ENCODE results near the gene PON1.

PON1 gene

DNA sequence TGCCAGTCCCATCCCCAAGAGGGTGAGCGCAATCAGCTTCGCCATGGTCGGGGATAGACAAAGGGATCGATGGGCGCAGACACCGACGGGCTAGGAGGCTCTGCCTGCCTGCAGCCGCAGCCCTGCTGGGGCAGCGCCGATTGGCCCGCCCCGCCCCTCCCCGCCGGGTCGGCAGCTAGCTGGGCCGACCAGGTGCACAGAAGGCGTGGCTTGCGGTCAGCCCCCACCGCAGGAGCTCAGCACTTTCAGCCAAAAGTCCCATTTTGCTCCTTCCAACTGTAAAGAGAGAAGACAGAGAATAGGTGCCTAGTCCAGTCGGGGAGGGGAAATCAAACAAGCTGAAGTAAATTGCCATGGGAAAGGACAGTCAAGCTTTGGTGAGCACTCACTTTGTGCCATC is at the start of gene PON1:
PON1 (minus strand) TSS at position 102 of the 400 bp plus-strand sequence; CDS start at position 45, 57 bp downstream.
- no peak for DNase-seq (ENCODE audit: low read depth)

DNA sequence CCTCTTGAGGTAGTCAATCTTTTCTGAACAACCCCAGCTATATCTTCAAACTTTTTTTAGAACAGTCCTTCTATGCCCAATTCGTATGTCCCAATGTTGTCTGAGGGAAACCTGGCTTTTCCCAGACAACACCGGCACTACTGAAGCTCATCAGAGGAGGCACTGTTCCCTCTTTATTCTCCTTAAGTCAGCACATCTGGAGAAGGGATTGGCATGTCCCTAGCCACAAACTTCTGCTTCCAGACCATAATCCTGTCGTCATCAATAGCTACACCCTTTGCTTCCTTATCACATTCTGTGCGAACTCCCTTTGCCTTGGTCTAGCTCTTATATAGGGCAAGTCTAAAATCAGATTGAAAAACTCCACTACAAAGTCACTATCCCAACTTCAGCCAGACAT is 49.0 kb upstream of the PON1 start:
- no peak for DNase-seq (ENCODE audit: low read depth)

GRCh38 chr7:95368235-95368634 is 43.9 kb upstream of the PON1 start:
- DNase-seq (ENCODE audit: low read depth) = no peak

- no peak for DNase-seq (ENCODE audit: low read depth)
Observed at GRCh38 chr7:95367606-95368005, 43.3 kb upstream of the PON1 start.

DNA sequence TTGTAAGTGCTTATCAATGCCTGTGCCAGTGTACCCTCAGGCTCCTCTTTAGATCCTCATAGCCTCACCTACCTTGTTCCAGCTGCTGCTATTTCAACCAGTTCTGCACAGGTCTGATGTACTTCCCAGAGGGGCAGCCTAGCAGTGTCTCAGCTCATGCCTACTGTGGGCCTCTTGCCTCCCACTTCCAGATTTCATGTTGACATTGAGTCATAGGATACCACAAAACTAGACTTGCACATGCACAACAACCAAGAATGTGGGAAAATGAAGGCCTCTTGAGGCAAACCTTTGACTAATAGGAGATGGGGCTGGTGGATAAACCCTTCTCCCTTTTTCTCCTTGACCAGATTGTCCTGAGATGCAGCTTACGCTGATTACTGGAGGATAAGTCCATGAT is 40.8 kb upstream of the PON1 start:
- peak; percentile 8 for DNase-seq (ENCODE audit: low read depth)

- DNase-seq (ENCODE audit: low read depth) = no peak
Observed at GRCh38 chr7:95357623-95358022, 33.3 kb upstream of the PON1 start.

GRCh38 chr7:95342642-95343307 is 18.4 kb upstream of the PON1 start:
- DNase-seq (ENCODE audit: low read depth) = no peak

DNA sequence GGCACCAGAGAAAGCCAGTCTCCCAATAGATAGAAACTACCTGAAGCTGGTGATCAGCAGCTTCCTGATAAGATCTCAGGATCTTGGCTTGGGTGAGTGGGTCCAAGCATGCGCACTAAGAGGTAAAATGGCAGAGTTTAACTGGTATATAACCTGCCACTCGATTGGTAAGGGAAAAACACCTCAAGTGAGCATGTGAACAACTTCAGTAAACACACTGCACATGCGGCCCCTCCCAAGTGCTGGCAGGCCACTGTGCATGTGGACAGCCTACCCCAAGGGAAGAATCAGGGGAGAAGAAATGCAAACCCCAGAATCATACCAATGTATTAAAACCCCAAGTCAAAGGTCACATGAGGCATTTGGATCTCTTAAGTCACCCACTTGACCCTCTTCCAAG is 17.7 kb upstream of the PON1 start:
- DNase-seq (ENCODE audit: low read depth) = no peak

DNA sequence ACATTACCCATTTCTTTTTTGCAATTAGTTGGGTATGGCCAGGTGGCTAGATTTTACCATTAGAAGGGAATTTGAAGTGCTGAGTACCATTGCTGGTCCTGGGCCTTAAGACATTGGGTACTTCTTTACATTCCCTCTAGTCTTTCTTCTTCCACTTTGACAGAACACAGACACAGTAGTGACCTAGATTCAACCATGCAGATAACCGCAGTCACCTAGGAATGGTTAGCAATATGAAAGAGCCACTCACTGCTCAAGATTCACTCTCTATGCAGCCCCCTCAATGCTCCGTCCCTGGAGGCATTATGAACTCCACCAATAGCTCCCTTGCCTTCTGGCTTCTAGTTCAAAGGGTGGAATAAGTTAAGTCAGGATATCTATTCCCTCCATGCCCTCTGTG is 16.2 kb upstream of the PON1 start:
- no peak for DNase-seq (ENCODE audit: low read depth)

DNA sequence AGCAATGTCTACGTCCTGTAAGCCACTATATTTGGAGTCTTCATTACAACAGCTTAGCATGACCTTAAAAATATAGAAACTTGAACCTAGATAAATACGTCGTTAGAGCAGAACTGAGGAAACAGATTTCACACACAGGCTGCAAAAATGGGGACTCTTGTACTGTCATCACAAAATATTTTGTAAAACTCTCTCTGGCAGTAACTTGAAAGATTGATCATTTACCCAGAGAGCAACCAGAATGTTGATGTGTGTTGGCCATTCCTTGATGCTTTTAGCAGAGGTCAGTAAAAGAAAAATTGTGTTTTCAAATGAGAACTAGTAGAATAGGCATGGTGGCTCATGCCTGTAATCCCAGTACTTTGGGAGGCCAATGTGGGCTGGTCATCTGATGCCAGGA is 14.5 kb upstream of the PON1 start:
- DNase-seq (ENCODE audit: low read depth) = no peak

- DNase-seq (ENCODE audit: low read depth) = peak; percentile 89
Observed at GRCh38 chr7:95335093-95335492, 10.8 kb upstream of the PON1 start.

- peak; percentile 16 for DNase-seq (ENCODE audit: low read depth)
Observed at GRCh38 chr7:95334447-95334846, 10.1 kb upstream of the PON1 start.

DNA sequence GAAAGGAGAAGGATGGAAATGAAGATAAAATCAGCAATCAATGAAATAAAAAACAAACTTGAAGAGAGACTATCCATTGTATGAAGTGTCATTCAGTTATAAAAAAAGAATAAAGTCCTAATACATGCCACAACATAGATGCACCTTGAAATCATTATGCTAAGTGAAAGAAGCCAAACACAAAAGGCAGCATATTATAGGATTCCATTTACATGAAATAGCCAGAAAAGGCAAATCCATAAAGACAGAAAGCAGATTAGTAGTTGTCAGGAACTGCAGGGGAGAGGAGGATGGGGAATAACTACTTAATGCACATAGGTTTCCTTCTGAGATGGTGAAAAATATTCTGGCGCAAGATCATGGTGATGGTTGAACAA is 6.6 kb upstream of the PON1 start:
- DNase-seq (ENCODE audit: low read depth) = no peak

DNA sequence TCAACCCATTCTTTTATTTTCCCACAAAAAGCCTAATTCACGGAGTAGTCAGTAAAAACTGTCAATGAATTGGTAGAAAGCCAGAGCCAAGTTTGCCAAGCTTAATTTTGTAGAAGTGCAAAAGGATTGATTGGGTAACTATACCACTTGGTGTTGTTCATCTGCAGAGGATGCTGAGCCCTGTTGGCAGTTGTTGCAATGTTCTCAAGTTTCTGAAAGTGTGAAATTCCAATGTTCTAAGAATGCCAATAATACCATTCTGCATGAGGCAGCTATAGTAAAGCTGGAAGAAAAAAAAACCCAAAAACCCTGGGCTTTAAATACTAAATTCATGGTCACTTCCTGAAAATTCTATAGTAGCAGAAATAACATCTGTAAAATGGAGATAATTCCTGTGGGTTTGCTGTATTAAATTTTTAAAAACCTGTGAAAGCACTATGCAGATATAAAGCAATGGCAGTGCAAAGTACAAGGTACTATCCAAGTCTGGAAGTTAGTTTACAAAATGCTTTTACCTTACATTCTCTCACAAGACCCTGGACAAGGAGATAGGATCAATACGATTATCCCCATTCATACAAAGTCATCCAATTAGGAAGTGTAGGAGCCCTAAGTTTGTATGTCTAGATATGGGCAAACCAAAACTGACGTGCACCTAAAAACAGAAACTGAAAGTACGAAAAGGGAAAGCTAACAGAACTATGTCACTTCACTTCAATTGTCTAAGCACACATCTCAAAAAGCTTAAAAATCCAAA is 6.0 kb upstream of the PON1 start:
- DNase-seq (ENCODE audit: low read depth) = no peak

GRCh38 chr7:95327356-95327755 is 3.0 kb upstream of the PON1 start:
- DNase-seq (ENCODE audit: low read depth) = no peak

DNA sequence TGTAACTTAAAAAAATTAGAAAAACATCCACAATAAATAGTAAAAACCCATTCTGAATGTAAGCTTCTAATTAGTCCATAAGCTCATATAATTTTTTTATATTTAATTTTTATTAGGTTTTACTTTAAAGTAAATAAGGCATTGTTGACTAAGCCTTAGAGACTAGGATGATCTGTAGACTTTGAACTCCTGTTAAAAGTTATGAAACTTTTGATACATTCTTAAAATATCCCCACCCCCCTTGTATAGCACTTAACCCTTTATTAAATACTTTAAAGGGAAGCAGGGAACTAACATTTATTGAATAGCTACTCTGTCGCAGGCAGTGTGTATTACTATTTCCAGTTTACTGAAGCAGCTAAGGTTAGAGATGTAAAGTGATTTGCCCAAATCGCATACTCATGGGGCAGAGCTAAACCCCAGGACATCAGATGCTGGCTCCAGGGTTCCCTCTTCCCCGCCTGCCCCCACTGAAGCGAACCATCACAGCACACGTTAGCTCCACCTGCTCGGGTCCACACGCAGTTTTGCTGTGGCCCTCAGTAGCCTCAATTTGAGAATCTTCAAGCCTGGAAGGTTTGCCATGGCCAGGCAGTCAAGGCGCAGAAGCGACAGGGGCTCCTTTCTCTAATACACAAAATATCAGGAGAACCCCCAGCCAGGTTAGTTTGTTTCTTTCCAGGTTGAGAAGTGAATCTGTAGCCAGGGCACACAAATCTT is 762 bp downstream of the PON1 start:
- no peak for DNase-seq (ENCODE audit: low read depth)

- DNase-seq (ENCODE audit: low read depth) = no peak
Observed at GRCh38 chr7:95322854-95323253, 1.5 kb downstream of the PON1 start.

GRCh38 chr7:95322396-95322795 is 1.9 kb downstream of the PON1 start:
- no peak for DNase-seq (ENCODE audit: low read depth)

DNA sequence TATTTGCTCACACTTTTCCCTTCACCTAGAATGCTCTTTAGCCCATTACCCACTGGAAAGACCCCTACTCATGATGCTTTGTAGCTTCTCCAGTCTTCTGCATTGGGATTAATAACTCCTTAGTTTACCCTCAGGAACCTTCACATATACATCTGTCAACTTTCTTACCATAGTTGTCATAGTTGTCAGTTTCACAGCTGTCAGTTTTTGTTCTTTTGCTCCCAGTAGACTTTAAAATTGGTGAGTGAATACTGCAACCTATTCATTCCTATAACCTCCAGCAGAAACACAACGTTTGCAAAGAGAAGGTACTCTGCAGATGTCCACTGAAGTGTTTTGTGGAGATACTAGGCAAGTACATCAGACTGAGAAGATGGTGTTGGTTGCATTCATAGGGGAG is 2.6 kb downstream of the PON1 start:
- DNase-seq (ENCODE audit: low read depth) = no peak

GRCh38 chr7:95320651-95321050 is 3.7 kb downstream of the PON1 start:
- no peak for DNase-seq (ENCODE audit: low read depth)

DNA sequence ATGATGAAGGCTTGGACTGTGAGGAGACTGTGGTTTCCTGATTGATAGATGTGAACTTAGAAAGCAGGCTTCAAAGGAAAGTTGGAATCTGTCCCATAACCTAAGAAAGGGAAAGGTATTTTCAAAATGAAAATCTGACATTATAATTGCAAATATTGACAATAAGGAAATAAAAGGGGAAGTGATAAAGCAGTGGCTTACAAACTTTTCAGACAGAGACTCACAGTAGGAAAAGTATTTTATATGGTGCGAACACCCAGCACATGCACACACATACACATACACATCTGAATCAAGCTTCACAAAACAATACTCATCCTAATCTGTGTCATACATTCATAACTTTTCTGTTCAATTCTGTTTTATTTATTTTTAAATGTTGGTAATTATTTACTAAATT is 4.8 kb downstream of the PON1 start:
- no peak for DNase-seq (ENCODE audit: low read depth)

- no peak for DNase-seq (ENCODE audit: low read depth)
Observed at GRCh38 chr7:95318501-95319100, 5.7 kb downstream of the PON1 start.

- DNase-seq (ENCODE audit: low read depth) = no peak
Observed at GRCh38 chr7:95317966-95318365, 6.4 kb downstream of the PON1 start.
